Esophagus squamous epithelium (tissue), 5 donors: ENCODE data around the gene STPG1. TPM values are rescaled to one million over a fixed set of nuclear protein-coding genes. Genes with fewer than 3 reads are reported as not detected.

Experiments used
- DNase-seq: peaks from one replicate; lab custom pipeline; 2025; lab: John Stamatoyannopoulos, UW
- H3K27ac ChIP-seq, 4 donors: fragments of 200-600 bp; sonication (generic); one replicate each; pipeline ENCODE4 v1.5.1; 2016 to 2019; ENCODE audit warnings: mild to moderate bottlenecking in 1 of 4
- H3K27me3 ChIP-seq, 4 donors: fragments of 200-600 bp; sonication (generic); 1 replicate in 3 of 4; 2 replicates in 1 of 4; pipeline versions ENCODE4 v1.5.1 to v1.6.0; 2017 to 2021; ENCODE audit warnings: antibody characterized with exemption in 1 of 4
- H3K36me3 ChIP-seq, 3 donors: fragments of 200-600 bp; sonication (generic); one replicate each; pipeline ENCODE4 v1.5.1; 2016 to 2019
- H3K4me1 ChIP-seq, 3 donors: fragments of 200-600 bp; sonication (generic); one replicate each; pipeline ENCODE4 v1.5.1; 2017 to 2019
- H3K4me3 ChIP-seq, 4 donors: fragments of 200-600 bp; sonication (generic); 1 replicate in 3 of 4; 2 replicates in 1 of 4; pipeline ENCODE4 v1.5.1; 2016 to 2019; ENCODE audit warnings: mild to moderate bottlenecking in 2 of 4, moderate library complexity in 1 of 4
- H3K9me3 ChIP-seq, 3 donors: fragments of 200-600 bp; sonication (generic); one replicate each; pipeline ENCODE4 v1.5.1; 2016 to 2019
- CTCF ChIP-seq, 6 experiments: fragments of 450-650 bp in 4 of 6; fragments of 200-600 bp in 2 of 6; sonication (generic) in 2 of 6; IDR thresholded peaks; one replicate each; pipeline ENCODE4 v1.5.1; 2016 to 2019; ENCODE audit warnings: antibody characterized with exemption in 6 of 6, mild to moderate bottlenecking in 4 of 6, moderate library complexity in 4 of 6
- POLR2A ChIP-seq, 4 donors: fragments of 450-650 bp; IDR thresholded peaks; one replicate each; pipeline ENCODE4 v1.6.1; 2017; ENCODE audit warnings: antibody characterized with exemption in 4 of 4, mild to moderate bottlenecking in 4 of 4, moderate library complexity in 3 of 4
- WGBS, 2 donors: methylation state at CpG; one replicate each; pipeline ENCODE4 v1.1.5; 2018; 5-methylcytosine and 5-hydroxymethylcytosine counted together
- intact Hi-C: fragments of 100-400 bp; cut with DNase I; formaldehyde crosslinking; loops from one replicate; pipeline ENCODE4 v1.15.0; 2022
- total RNA-seq, 4 donors: library from RNA; depleted of rRNA; stranded (reverse); fragments of >200 nt; gene quantifications; one replicate each; pipeline ENCODE4 v1.1.0, GENCODE V29; 2016
- donor health status: DM: yes; HTN: yes; CAD: no.

The STPG1 gene
- total RNA-seq, 4 donors from 2014 or later, result 2.6 to 6.9 (median 5.6) TPM

DNA sequence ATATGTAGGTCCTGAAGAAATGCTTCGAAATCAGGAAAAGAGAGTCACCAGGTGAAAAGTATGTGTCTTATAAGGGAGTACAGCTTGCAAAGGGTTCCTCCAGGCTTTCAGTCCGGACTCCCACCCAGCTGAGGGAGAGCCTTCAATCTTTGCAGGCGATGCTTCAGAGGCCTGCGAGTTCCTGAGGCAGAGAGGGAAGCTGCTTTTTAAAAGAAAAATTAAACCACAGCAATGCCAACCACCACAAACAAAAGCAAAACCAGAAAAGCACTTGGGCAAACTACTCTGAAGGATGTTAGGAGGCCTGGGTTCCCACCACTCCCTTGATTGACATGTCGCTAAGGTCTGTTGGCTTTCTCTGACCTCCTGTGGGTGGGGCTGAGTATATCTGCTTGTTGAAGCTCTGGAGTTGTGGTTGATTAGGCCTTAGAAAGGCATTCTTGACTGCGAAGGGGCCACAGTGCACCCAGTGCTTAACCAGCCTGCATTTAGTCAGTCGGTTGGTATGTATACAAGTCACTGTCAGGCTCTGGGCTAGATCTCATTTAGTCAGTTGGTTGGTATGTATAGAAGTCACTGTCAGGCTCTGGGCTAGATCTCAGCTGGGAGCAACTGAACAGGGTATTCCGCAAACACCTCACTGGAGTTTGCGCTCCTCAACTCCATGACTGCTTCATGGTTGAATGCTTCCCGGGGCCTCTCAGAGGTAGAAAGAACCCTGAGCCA, 3.2 kb upstream of the STPG1 start:
- Histone ChIP-seq H3K27me3 (no peaks in the 10 kb centered on the region), H3K36me3 (peaks cover 3 to 25% (median 8%) of the 10 kb centered on the region in 3 donors), H3K27ac (peak overlapping the region; percentile 80 to 86 (median 82)), H3K4me1 (peaks cover 32 to 76% (median 36%) of the 10 kb centered on the region in 3 donors), H3K4me3 (peak overlapping the region; percentile 37 to 72 (median 64)), H3K9me3 (no peaks in the 10 kb centered on the region)
- no peak for TF ChIP-seq POLR2A (IDR thresholded peaks at IDR 0.05)
- peak in 1 of 6 experiments; percentile 3 for TF ChIP-seq CTCF (IDR thresholded peaks at IDR 0.05)
- intact Hi-C loops, result no loop called here
- no peak for DNase-seq
- WGBS, 2 donors, result 20 to 36% methylated on average over 8 to 10 of the region's 10 CpGs

GRCh38 chr1:24415910-24416665, 2.5 kb upstream of the STPG1 start:
- Histone ChIP-seq H3K27me3 (no peaks in the 10 kb centered on the region), H3K9me3 (no peaks in the 10 kb centered on the region), H3K4me3 (peak overlapping the region; percentile 37 to 72 (median 64)), H3K27ac (peak overlapping the region; percentile 80 to 86 (median 82)), H3K4me1 (peaks cover 32 to 80% (median 36%) of the 10 kb centered on the region in 3 donors), H3K36me3 (peaks cover 0 to 17% (median under 1%) of the 10 kb centered on the region in 3 donors)
- TF ChIP-seq CTCF (IDR thresholded peaks at IDR 0.05) (no peak), POLR2A (IDR thresholded peaks at IDR 0.05) (no peak)
- no peak for DNase-seq
- intact Hi-C loops, result no loop called here
- 3% methylated on average over 29 to 30 of the region's 35 CpGs for WGBS, 2 donors

- no peaks in the 10 kb centered on the region for H3K27me3 ChIP-seq
- peak; percentile 87 for DNase-seq
- H3K9me3 ChIP-seq, result no peaks in the 10 kb centered on the region
- intact Hi-C loops, result no loop called here
- peak within 1 kb of the TSS; percentile 37 to 72 (median 64) for H3K4me3 ChIP-seq
- H3K27ac ChIP-seq, result peak within 1 kb of the TSS; percentile 80 to 86 (median 82)
- peaks cover 32 to 80% (median 36%) of the 10 kb centered on the region in 3 donors for H3K4me1 ChIP-seq
- peaks cover 0 to 11% (median 0%) of the 10 kb centered on the region in 3 donors for H3K36me3 ChIP-seq
- WGBS, 2 donors, result 5 to 10% methylated on average over 13 to 16 of the region's 28 CpGs
- TF ChIP-seq POLR2A (IDR thresholded peaks at IDR 0.05), result peak in 3 of 4 donors; percentile 22 to 85 (median 66)
- TF ChIP-seq CTCF (IDR thresholded peaks at IDR 0.05), result peak; percentile 80 to 96 (median 91)
These were observed 1.8 kb upstream of the STPG1 start, which contains the start of gene NIPAL3 for GRCh38 chr1:24415334-24415909. NIPAL3 (plus strand) TSS chr1:24415802; CDS start chr1:24419548, 3,746 bp downstream.

GRCh38 chr1:24414775-24415333, 1.3 kb upstream of the STPG1 start:
- peaks cover 32 to 76% (median 36%) of the 10 kb centered on the region in 3 donors for H3K4me1 ChIP-seq
- TF ChIP-seq POLR2A (IDR thresholded peaks at IDR 0.05), result no peak
- no peak for TF ChIP-seq CTCF (IDR thresholded peaks at IDR 0.05)
- WGBS, 2 donors, result 62 to 63% methylated on average over 19 to 22 of the region's 22 CpGs

More at GRCh38 chr1:24414775-24415333, 1.3 kb upstream of the STPG1 start:
- Histone ChIP-seq H3K9me3 (no peaks in the 10 kb centered on the region), H3K27me3 (no peaks in the 10 kb centered on the region), H3K27ac (peak overlapping the region; percentile 38 to 86 (median 82)), H3K4me3 (peak overlapping the region; percentile 37 to 72 (median 64)), H3K36me3 (peaks cover 0 to 5% (median 0%) of the 10 kb centered on the region in 3 donors)
- no peak for DNase-seq
- intact Hi-C loops, result no loop called here
